ENCODE results near the gene XPC. TPM values are rescaled to one million over a fixed set of nuclear protein-coding genes. Genes with fewer than 3 reads are reported as not detected.
"Not testable (repeated sequence)": the region's sequence is repeated elsewhere in the genome, so short reads cannot be mapped to it uniquely, and the experiment has no call there.

Gene XPC
- total RNA-seq, 3 donors from 2014 or later (not counting 1 experiment from before 2014, with no cell fraction given): 45.5 to 62.1 (median 50.0) TPM

- Mint-ChIP-seq H3K27ac (no peak overlapping the region), H3K4me1 (peaks cover 6 to 7% of the 10 kb centered on the region in 2 donors), H3K4me3 (no peak overlapping the region), H3K9me3 (no peaks in the 10 kb centered on the region), H3K27me3 (ENCODE audit: low read depth in 2 of 2) (no peaks in the 10 kb centered on the region), H3K36me3 (peaks cover 5% of the 10 kb centered on the region)
- Histone ChIP-seq H3K36me3 (ENCODE audit: control insufficient read depth, insufficient read depth, low read length) (peaks cover 38% of the 10 kb centered on the region), H3K4me1 (ENCODE audit: control insufficient read depth, insufficient read depth, low read length) (no peaks in the 10 kb centered on the region), H3K9me3 (ENCODE audit: control insufficient read depth, insufficient read depth, low read length) (no peaks in the 10 kb centered on the region), H3K27ac (ENCODE audit: low read length) (no peak overlapping the region), H3K4me3 (ENCODE audit: low read length) (no peak overlapping the region), H3K27me3 (ENCODE audit: control insufficient read depth, insufficient read depth, low read length) (no peaks in the 10 kb centered on the region)
- TF ChIP-seq, protein P1, sequence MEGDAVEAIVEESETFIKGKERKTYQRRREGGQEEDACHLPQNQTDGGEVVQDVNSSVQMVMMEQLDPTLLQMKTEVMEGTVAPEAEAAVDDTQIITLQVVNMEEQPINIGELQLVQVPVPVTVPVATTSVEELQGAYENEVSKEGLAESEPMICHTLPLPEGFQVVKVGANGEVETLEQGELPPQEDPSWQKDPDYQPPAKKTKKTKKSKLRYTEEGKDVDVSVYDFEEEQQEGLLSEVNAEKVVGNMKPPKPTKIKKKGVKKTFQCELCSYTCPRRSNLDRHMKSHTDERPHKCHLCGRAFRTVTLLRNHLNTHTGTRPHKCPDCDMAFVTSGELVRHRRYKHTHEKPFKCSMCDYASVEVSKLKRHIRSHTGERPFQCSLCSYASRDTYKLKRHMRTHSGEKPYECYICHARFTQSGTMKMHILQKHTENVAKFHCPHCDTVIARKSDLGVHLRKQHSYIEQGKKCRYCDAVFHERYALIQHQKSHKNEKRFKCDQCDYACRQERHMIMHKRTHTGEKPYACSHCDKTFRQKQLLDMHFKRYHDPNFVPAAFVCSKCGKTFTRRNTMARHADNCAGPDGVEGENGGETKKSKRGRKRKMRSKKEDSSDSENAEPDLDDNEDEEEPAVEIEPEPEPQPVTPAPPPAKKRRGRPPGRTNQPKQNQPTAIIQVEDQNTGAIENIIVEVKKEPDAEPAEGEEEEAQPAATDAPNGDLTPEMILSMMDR (IDR thresholded peaks at IDR 0.05): no peak
- no peak for DNase-seq
- intact Hi-C loops (cut with micrococcal nuclease): no loop called here
- ATAC-seq: no peak
- 94% methylated on average over 10 of the region's 10 CpGs for WGBS (ENCODE audit: insufficient coverage)
Observed at GRCh38 chr3:14117468-14118399, 60.7 kb downstream of the XPC start.

DNA sequence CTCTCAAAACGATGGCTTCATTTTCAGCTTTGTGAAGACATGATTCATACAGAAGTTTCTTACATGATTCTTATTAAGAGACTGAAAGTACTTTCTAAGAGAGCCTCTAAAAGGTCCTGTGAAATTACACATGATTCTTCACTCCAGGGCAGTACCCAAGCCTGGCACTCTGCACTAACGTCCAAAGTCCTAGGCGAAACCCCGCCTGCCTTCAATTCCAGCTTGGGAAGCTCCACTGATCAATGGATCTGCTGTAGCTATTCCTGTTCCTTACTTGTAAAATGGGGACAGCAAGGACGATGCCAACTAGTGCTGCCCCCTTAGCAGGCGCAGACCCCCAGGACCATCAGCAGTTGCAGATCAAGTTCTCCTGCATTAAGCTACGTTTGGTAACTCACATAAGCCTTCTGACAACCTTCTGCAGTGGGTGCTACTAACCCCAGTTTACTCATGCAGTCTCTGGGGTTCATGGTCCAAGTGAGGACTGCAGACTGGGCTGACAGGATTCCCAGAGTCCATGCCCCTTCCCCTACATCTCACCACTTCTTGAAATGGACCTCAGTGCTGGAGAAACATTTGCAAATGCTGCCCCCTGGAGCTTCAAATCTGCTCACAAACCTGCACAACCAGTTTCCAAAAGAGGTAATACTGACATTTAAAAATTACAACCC is 64.3 kb downstream of the XPC start:
- intact Hi-C loops (cut with micrococcal nuclease): no loop called here
- no peaks in the 10 kb centered on the region for H3K4me1 Mint-ChIP-seq
- H3K9me3 ChIP-seq (ENCODE audit: control insufficient read depth, insufficient read depth, low read length): no peaks in the 10 kb centered on the region
- no peak overlapping the region for H3K4me3 ChIP-seq (ENCODE audit: low read length)
- no peak overlapping the region for H3K27ac ChIP-seq (ENCODE audit: low read length)
- H3K27me3 Mint-ChIP-seq (ENCODE audit: low read depth in 2 of 2): no peaks in the 10 kb centered on the region
- ATAC-seq (no peak), DNase-seq (no peak)
- H3K27ac Mint-ChIP-seq: no peak overlapping the region
- TF ChIP-seq, protein P1 (IDR thresholded peaks at IDR 0.05): no peak
- no peaks in the 10 kb centered on the region for H3K4me1 ChIP-seq (ENCODE audit: control insufficient read depth, insufficient read depth, low read length)
- no peak overlapping the region for H3K4me3 Mint-ChIP-seq
- peaks cover 5% of the 10 kb centered on the region for H3K36me3 Mint-ChIP-seq
- H3K9me3 Mint-ChIP-seq: no peaks in the 10 kb centered on the region
- H3K36me3 ChIP-seq (ENCODE audit: control insufficient read depth, insufficient read depth, low read length): peaks cover 39% of the 10 kb centered on the region
- 97% methylated on average over 7 of the region's 7 CpGs for WGBS (ENCODE audit: insufficient coverage)
- H3K27me3 ChIP-seq (ENCODE audit: control insufficient read depth, insufficient read depth, low read length): no peaks in the 10 kb centered on the region

DNA sequence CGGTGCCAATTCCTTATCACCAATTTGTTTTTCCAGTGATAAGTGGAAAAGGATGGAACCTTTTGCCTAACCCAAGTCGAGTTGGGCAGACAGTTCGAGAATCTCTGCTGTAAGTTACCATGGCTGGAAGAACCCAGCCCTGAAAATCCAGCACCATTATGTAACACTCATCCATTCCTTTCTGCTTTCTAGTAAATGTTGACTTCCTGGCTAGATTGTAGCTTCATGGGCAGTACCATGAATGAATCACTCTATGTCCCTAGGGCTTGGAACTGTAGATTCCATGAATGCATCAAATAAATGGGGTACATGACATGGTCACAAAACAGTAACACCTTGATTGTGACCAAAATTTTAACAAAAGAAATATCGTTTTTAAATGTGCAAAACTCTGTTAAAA is 67.7 kb downstream of the XPC start:
- no peaks in the 10 kb centered on the region for H3K9me3 ChIP-seq (ENCODE audit: control insufficient read depth, insufficient read depth, low read length)
- no peaks in the 10 kb centered on the region for H3K4me1 Mint-ChIP-seq
- ATAC-seq: no peak
- H3K27ac Mint-ChIP-seq: no peak overlapping the region
- H3K4me3 Mint-ChIP-seq: no peak overlapping the region
- H3K4me3 ChIP-seq (ENCODE audit: low read length): no peak overlapping the region
- TF ChIP-seq, protein P1 (IDR thresholded peaks at IDR 0.05): no peak
- H3K27me3 ChIP-seq (ENCODE audit: control insufficient read depth, insufficient read depth, low read length): no peaks in the 10 kb centered on the region
- peaks cover 5% of the 10 kb centered on the region for H3K36me3 Mint-ChIP-seq
- intact Hi-C loops (cut with micrococcal nuclease): no loop called here
- H3K27ac ChIP-seq (ENCODE audit: low read length): no peak overlapping the region
- H3K4me1 ChIP-seq (ENCODE audit: control insufficient read depth, insufficient read depth, low read length): no peaks in the 10 kb centered on the region
- DNase-seq: no peak
- no peaks in the 10 kb centered on the region for H3K9me3 Mint-ChIP-seq
- peaks cover 31% of the 10 kb centered on the region for H3K36me3 ChIP-seq (ENCODE audit: control insufficient read depth, insufficient read depth, low read length)
- WGBS (ENCODE audit: insufficient coverage): 95% methylated on average over 4 of the region's 4 CpGs
- no peaks in the 10 kb centered on the region for H3K27me3 Mint-ChIP-seq (ENCODE audit: low read depth in 2 of 2)

DNA sequence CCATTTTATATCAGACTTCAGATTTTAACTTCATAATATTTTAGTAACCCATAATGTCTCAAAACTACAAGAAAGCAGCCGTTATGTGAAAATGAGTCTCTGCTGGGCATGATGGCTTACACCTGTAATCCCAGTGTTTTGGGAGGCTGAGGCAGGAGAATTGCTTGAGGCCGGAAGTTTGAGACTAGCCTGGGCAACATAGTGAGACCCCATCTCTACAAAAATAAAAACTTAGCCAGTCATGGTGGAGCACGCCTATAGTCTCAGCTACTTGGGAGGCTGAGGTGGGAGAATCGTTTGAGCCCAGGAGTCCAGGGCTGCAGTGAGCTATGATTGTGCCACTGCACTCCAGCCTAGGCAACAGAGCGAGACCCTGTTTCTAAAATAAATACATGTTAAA is 68.6 kb downstream of the XPC start:
- H3K4me1 ChIP-seq (ENCODE audit: control insufficient read depth, insufficient read depth, low read length); H3K27me3 Mint-ChIP-seq (ENCODE audit: low read depth in 2 of 2); H3K27ac Mint-ChIP-seq; H3K36me3 Mint-ChIP-seq; DNase-seq; H3K9me3 Mint-ChIP-seq; H3K4me1 Mint-ChIP-seq; intact Hi-C loops (cut with micrococcal nuclease); ATAC-seq; H3K4me3 ChIP-seq (ENCODE audit: low read length); H3K27ac ChIP-seq (ENCODE audit: low read length); H3K4me3 Mint-ChIP-seq; H3K27me3 ChIP-seq (ENCODE audit: control insufficient read depth, insufficient read depth, low read length); H3K9me3 ChIP-seq (ENCODE audit: control insufficient read depth, insufficient read depth, low read length): not testable (repeated sequence)
- WGBS (ENCODE audit: insufficient coverage): 97% methylated on average over 5 of the region's 5 CpGs
- peaks cover 22% of the 10 kb centered on the region for H3K36me3 ChIP-seq (ENCODE audit: control insufficient read depth, insufficient read depth, low read length)

Measured in natural killer cell (primary cell).